NCI-H748 (cell line): ENCODE results near the gene RNF10.
"Not testable (repeated sequence)": the region's sequence is repeated elsewhere in the genome, so short reads cannot be mapped to it uniquely, and the experiment has no call there.

Experiments
- DNase-seq: peaks from one replicate; lab custom pipeline; 2025; ENCODE audit not compliant: unreplicated experiment; lab: John Stamatoyannopoulos, UW

The RNF10 gene

DNA sequence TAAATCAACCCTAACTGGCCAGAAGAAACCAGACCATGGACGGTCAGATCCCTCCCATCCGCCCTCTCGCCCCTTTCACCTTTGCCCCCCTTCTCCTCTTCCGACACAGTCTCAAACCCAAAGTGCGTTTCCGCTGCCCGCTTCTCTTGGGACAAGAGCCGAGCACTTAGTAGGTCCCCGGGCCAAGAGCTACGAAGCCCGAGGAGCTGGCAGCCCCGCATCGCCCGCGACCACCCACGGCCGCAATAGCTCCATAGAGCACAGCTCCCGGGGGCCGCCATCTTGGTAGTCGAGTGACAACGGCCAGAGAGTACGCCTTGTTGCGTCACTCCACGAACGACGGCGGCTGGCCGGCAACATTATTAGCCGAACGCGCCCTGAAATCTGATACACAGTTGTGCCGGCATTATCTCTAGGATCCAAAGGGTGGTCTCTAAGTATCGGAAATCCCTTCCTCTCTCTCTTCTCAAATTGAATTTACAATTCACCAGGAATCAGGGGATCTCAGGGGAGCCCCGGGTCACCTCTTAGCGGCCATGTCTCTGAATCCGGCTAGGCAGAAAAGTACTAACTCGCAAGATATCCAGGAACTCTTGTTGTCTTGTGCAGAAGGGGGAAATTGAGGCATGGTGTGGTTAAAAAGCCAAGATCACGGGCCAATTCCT, 5.2 kb upstream of the RNF10 start, which contains the start of gene COQ5:
TSS of gene COQ5 (minus strand) at position 298 of the 665 bp plus-strand sequence. CDS start at position 281, 17 bp downstream.
- DNase-seq: peak; percentile 91

DNA sequence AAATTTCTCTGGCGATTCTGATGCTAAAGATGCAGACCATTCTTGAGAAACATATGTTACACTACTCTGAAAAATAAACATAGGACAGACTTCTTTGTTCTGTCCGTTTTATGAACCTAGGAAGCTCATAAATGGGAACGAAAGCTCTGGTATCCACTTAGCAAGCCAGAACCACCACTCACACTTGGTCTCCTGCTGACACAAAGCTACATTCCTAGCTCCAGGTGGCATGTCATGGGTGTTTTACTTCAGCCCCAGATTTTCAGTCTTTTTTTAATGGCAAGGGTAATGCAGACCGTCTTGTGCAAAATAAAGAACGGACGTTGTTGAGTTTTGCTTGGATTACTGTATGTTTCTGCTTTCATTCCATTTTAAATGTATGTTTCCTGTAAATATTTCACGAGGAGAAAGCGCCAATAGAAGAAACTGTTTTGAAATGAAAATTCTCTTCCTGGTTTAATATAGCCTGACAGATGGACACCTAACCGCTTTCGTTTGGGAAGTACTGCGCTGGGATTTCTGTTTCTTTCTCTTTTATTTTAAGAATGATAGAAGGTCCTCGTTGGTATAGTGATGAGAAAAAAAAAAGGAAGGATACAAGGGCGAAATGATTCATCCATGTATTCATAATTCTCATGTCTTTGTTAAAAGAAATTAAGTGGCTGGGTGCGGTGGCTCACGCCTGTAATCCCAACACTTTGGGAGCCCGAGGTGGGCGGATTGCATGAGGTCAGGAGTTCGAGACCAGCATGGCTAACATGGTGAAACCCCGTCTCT, 4.3 kb upstream of the RNF10 start:
- DNase-seq: peak; percentile 37

DNA sequence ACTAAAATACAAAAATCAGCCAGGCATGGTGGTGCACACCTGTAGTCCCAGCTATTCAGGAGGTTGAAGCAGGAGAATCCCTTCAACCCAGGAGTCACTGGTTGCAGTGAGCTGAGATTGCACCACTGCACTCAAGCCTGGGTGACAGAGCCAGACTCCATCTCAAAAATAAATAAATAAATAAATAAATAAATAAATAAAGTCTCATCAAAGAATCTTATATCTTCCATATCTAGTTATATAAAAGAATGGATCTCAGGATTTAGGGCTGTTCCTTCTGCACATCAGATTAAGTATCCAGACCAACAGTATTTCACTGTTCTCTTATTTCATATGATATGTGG, 3.8 kb upstream of the RNF10 start:
- not testable (repeated sequence) for DNase-seq

DNA sequence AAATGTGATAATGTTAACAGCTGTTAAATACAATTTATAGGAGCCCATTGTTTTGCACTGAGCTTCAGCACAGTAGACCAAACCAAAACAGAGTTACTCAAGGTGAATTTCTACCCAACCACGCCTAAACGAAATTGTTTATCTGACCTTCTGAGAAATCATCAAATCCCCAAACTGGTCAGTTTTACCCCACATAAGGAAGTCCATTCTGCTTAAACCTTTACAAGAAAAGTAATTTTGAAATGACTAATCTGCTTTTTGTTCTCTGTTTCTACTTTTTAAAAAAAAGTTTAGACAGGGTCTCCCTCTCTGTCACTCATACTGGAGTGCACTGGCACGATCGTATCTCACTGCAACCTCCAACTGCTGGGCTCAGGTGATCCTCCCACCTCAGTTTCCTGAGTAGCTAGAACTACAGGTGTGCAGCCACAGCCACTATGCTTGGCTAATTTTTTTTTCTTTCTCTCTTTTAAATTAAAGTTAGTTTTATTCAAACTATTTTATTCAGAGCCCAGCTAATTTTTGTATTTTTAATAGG, 1.4 kb upstream of the RNF10 start:
- DNase-seq: no peak

DNA sequence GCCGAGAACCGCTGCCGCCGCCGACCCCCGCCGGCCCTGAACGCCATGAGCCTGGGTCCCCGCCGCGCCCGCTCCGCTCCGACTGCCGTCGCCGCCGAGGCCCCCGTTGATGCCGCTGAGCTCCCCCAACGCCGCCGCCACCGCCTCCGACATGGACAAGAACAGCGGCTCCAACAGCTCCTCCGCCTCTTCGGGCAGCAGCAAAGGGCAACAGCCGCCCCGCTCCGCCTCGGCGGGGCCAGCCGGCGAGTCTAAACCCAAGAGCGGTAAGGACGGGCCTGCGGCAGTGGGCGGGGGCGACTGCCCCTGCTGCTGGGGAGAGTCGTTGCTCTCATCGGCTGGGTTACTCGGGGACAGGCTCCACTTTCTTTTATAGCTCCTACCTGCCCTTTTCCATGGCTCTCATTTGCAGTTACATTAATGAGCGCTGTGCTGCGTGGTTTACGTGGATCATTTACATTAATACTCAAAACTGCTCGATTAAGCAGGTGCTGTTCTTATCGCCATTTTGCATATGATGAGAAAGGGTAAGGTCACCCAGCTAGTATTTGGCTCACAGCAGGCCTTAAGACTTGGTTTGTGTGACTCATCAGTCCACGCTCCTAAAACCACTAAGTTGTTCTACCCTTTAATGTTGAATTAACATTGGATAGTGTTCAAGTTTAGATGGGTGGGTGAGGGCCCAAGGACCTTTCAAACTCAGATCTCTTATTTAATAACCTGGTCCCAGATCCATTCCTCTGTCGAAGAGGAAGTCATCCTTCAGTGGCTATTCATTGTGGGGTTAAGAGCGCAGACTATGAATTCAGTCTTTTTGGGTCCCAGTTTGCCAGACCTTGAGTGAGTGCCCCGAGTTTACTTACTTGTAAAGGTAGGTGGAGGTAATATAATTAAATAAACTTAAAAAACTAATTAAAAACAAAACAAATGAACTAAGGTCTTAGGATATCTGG, 823 bp downstream of the RNF10 start:
- DNase-seq: peak; percentile 48

DNA sequence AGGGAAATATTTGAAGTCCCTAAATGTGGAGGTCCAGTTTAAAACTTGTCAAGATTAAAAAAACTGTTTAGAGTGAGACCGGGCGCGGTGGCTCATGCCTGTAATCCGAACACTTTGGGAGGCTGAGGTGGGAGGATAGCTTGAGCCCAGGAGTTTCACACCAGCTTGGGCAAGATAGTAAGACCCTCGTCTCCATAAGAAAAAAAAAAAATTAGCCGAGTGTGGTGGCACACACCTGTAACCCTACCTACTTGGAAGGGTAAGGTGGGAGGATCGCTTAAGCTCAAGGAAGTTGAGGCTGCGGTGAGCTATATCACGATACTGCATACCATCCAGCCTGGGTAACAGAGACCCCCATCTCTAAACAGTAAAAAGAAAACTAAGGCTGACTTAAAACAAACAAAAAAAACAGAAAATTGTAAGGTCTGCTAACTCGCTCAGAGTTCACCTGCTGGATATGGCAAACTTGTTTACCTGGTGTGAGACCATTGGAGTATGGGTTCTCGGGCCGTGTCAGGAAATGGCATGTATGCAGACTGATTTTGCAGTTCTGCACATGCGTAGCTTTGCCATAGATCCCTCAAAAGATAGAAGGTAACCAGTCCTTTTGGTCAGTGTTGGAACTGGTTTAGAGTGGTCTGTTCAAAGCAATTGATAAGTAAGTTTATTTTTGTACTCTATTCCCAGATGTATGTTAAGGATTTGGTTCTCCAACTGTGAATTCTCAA, 2.1 kb downstream of the RNF10 start:
- no peak for DNase-seq

DNA sequence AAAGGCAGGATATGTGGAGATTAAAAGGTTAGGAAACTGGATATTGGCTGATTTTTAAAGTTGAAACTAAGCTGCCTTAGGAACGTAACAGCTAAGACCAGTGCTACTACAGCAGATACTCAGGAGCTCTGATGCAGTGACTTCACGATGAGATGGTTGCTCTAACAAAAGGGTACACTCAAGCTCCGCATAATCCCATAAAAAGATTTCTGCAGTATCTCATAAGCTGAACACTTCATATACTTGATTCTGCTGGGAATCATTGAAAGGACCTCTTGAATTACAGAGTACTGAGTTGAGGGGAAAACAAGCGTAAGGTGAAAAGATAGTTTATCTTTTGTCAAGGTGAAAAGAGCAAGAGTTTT, 3.7 kb downstream of the RNF10 start:
- DNase-seq: no peak

DNA sequence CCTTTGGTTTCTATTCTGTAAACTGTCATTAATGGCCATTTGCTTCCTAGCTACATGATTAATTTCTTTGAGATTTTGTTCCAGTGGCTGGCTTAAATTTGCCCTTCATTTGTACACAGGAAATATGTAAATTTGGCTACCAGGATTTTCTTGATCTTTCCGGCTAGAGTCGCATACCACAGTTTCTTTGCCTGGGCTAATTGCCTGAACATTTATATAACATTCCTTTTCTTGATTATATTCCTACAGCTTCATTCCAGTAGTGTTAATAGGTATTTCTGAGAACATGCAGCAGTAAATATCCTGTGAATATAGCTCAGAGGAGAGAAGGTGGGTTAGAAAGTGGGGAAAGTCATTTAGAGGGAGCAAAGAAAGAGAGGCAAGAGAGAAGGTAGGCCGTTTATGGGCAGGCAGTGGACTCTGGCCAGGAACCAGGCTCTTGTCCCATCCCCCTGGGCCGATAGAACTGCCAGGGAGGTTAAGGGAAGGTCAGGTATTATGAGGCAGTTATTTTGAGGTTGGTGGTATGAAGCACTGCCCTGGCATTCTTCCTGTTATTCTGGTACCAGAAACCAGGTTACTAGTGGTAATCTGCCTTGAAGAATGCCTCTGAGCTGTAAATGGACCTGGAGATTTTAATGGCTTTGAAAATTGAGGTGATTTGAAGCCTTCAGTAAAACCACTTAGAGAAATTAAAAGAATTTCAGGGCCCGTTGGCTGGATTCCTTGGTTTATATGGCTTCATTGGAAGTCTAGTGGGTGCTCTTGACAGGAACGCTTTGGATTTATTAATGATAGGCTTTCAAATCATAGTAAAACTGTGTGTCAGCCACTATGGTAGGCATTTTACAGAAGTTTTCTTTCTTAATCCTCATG, 4.4 kb downstream of the RNF10 start:
- no peak for DNase-seq

DNA sequence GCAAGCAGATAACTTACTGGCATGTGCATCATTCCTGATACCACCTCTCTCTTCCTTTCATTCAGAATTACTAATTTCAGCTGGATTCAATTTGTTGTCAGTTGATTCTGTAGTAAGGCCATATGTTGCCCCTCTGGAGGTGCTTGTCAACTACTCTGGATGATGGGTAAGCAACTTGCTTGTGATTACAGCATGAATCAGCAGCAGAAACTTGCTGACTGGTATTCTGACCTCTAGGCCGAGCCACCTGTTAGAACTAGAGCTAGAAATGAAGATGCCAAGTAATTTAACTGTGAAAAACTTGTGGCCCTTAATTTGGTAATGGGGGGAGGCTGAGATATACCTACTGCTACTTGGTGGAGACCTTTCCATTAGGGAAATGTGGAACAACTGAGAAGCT, 5.1 kb downstream of the RNF10 start:
- DNase-seq: no peak

DNA sequence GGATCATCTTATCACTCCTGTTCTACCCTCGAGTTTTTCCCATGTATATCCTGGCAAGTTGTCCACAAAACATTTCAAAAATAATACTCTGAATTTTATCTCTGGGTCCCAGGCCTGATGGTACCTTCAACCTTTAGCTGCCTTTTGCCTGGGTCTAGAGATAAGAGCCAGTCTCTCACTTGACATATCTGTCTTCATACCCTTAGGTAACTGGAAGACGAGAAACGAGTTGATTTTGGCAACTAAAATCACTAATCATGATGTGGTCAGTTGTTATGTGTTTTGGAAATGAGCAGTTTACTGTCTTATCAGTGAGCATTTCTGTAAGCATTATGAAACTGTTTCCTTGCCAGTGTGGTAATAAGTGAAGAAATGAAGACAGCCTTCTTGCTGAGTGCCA, 6.3 kb downstream of the RNF10 start:
- no peak for DNase-seq

DNA sequence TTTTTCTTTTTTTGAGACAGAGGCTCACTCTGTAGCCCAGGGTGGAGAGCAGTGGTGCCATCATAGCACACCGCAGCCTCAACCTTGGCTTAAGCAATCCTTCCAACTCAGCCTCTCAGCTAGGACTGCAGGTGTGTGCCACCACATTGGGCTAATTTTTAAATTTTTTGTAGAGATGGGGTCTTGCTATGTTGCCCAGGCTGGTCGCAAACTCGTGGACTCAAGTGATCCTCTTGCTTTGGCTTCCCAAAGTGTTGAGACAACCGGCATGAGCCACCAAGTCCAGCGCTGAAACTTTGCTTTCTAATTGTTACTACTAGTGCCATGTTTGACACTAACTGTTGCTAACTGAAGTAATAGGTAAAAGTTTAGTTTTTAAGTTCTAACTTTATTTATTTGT, 8.0 kb downstream of the RNF10 start:
- no peak for DNase-seq

DNA sequence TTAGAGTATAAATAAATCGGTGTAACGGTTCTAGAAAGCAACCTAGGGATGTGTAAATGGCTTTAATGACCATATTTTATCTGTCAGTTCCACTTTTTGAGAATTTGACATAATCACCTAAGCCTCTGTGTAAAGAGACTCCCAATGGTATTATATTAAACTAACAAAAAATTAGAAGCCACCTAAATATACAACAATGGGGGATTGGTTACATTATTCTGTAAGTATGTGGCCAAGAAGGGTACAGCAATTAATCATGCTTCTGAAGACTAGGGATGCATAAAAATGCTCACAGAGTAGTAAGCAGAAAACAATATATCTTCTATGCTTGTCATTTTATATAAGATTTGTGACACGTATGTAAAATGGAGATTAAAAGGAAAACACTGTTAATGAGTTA, 10.5 kb downstream of the RNF10 start:
- no peak for DNase-seq

DNA sequence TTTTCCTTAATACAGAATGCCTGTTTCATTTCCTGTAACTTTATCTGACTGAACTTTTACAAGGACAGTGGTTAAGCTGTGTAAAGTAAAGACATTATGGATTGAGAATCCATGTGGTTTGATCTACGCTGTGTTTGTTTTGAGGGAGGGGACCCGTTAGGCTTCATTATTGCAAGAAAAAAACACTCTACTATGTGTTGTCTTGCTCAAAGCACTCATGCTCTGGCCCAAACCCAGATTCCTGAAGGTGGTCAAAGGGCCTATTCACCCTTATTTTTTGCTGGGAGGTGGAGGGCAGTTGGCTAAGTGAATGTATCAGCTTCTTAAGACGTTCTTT, 11.9 kb downstream of the RNF10 start:
- DNase-seq: peak; percentile 84

DNA sequence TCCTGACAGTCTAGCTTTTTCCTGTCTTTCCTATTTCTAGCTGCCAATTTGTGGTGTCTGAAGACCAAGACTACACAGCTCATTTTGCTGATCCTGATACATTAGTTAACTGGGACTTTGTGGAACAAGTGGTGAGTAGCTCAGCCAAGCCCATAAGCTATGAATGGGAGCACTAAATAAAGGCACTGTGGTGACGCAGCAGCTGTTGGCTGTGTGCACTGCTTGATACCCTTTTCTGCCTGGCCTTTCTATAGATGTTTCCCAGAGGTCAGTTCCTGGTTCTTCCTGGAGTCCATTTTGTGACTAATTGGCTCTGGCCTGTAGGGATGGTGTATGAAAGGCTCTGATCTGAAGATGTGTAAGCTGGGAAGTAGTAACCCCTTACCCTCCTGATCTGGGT, 20.5 kb downstream of the RNF10 start:
- DNase-seq: no peak

DNA sequence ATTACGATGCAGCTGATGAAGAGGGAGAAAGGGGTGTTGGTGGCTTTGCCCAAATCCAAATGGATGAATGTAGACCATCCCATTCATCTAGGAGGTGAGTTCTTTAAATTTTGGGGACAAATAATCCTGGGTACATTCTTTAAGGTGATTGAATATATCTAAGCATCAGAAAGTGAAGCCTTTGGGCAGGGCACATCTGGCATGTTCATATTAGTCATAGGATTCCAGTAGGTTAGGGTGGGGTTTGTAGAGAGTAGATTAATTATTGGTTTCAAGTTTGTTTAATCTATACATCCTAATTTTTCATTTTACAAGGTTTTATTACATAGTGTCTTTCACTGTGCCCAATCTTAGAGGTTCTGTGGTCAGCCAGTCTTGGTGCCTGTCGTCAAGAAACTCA, 23.4 kb downstream of the RNF10 start:
- DNase-seq: no peak

DNA sequence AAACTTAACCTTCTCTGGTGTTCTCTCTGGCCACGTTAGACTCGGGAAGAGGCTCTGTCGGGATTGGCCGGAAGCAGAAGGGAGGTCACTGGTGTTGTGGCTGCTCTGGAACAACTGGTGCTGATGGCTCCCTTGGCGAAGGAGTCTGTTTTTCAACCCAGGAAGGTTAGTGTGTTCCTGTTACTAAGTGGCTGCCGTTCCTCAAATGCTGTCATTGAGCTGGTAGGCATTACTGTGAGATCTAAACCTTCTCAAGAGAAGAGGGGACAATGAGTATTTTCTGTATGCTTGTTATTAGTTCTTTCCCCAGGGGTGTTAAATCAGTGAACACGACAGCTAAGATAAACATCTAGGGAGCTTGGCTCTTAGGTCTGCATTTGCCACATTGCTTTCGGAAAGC, 28.8 kb downstream of the RNF10 start:
- DNase-seq: no peak

DNA sequence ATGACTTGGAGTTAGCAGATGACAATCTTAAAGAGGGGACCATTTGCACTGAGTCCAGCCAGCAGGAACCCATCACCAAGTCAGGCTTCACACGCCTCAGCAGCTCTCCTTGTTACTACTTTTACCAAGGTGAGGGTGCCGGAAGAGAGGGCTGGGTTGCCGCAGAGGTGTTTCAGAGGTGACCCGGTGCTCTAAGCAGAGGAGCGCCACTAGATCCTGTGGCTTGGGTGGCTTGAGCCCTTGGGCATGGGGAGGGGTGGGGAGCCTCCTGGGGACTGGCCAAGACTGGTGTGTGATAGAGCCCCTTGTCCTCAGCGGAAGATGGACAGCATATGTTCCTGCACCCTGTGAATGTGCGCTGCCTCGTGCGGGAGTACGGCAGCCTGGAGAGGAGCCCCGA, 29.3 kb downstream of the RNF10 start:
- DNase-seq: no peak

DNA sequence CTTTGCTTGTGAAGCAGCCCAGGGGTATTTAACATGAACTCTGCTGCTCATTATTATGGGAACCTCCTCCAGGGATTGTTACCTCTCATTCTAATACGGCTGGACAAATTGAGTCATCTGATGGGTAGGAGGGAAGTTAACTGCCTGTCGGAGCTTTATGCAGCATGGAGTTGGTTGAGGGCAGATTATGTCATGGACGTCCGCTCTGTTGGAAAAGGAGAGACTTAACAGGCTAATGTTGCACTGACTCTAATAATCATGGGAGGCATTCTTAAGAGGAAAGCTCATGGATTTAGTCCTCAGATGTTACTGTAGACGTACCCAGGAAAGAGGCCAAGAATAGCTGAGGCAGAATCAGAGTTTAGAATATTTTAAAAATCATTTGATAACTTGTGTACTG, 37.1 kb downstream of the RNF10 start:
- no peak for DNase-seq

DNA sequence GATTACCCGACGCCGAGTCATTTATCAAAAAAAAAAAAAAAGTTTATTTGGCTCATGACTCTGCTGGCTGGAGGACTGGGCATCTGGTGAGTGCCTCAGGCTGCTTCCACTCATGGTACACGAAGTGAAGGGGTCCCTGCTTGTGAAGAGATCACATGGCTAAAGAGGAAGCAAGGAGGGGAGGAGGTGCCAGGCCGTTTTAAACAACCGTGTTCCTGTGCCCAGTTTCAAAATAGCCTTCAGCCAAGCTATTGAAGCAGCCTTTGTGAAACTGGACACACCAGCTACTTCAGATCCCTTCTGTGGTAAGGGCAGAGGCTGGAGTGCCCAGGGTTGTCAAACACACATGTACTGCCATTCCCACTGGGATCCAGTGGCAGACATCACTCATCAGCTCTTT, 39.4 kb downstream of the RNF10 start:
- no peak for DNase-seq

DNA sequence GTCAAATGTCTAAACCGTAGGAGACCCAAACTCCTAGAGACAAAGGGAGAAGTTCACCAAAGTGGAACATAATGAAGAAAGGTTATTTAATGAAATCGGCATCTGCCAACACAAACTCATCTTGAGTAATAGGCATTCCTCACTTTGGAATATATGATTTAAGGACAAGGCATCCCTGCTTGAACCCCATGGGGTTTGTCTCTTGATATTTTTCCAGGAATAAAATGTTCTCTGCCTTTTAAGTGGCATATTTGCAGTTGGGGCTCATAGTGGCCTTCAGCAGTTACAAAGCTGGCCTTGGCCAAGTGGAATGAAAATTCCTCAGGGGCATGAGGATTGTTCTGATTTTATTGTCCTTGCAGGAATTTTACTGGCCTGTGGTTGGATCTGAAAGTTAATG, 40.0 kb downstream of the RNF10 start:
- DNase-seq: no peak
